Measurements from ENCODE around the gene DNAH3.
"Not testable (repeated sequence)": the region's sequence is repeated elsewhere in the genome, so short reads cannot be mapped to it uniquely, and the experiment has no call there.

Gene DNAH3

DNA sequence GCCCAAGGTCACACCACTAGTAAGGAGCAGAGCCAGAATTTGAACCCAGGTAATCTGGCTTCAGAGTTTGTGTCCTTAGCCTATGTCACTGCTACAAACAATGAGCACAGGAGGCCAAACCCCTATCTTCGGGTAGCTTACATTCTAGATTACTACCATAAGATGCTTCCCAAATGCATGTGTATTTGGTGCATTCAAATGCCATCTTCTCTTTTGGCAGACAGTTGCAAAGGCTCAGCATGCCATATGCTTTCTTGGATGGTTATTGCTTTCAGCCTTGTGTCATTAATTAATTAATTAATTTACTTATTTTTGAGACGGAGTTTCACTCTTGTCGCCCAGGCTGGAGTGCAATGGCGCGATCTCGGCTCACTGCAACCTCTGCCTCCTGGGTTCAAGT lies 80.7 kb downstream of the DNAH3 start:
- no peak for DNase-seq

- DNase-seq = no peak
Observed at GRCh38 chr16:21064203-21064602, 86.4 kb downstream of the DNAH3 start.

DNA sequence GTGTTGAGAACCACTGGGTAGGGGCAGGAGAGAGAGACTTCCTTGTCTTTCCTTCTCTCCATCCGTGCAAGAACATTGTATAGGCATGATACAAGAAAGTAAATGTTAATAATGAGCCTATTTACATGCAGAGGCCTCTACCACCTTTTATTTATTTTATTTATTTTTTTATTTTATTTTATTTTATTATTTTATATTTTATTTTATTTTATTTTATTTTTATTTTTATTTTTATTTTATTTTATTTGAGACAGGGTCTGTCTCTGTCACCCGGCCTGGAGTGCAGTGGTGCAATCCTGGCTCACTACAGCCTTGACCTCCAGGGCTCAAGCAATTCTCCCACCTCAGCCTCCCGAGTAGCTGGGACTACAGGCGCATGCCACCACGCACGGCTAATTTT lies 87.3 kb downstream of the DNAH3 start:
- DNase-seq = not testable (repeated sequence)

- no peak for DNase-seq
Observed at GRCh38 chr16:21060027-21060510, 90.6 kb downstream of the DNAH3 start.

GRCh38 chr16:21057875-21058274 lies 92.8 kb downstream of the DNAH3 start:
- DNase-seq = no peak

- peak; percentile 19 for DNase-seq
Observed at GRCh38 chr16:21056396-21056795, 94.2 kb downstream of the DNAH3 start.

GRCh38 chr16:21055738-21056137 lies 94.9 kb downstream of the DNAH3 start:
- DNase-seq = not testable (repeated sequence)

DNA sequence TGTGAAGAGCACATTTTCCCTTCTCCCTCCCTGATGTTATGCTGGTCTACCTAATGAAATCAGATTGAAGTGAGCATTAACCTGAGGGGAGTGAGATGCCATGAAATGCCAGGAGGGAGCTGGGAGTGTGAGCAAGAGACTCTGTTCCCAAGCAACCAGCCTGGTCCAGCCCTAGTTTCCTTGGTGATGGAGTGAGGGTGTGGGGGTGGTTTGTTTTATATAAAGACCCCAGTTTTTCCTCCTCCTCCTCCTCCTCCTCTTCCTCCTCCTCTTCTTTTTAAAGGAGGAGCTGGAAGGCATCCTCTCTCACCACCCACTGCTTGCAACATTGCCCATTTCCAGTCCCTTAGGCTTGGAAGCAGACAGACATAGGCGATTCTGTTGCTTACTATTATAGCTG lies 97.1 kb downstream of the DNAH3 start:
- DNase-seq = no peak

- DNase-seq = not testable (repeated sequence)
Observed at GRCh38 chr16:21048091-21048912, 102.3 kb downstream of the DNAH3 start.

GRCh38 chr16:21038197-21038596 lies 112.4 kb downstream of the DNAH3 start:
- DNase-seq = no peak

GRCh38 chr16:21037736-21038135 lies 112.9 kb downstream of the DNAH3 start:
- DNase-seq = no peak

GRCh38 chr16:21037168-21037567 lies 113.5 kb downstream of the DNAH3 start:
- DNase-seq = no peak

DNA sequence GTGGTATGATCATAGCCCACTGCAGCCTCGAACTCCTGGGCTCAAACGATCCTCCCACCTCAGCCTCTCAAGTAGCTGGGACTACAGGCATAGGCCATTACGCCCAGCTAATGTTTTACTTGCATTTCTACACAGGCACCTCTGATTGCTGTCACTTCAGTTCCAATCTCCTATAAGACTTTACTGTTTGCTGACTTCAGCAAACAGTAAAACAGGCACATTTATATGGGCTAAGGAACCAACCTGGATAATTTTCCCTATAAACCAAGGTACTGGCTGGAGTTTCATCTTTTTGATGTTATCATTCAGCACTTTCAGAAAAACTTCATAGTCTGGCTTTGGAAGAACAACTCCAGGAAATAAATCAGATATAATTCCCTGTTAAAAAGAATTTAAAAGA lies 114.2 kb downstream of the DNAH3 start:
- DNase-seq = no peak

- DNase-seq = peak; percentile 11
Observed at GRCh38 chr16:21033704-21034103, 116.9 kb downstream of the DNAH3 start.

GRCh38 chr16:21033264-21033663 lies 117.4 kb downstream of the DNAH3 start:
- no peak for DNase-seq

DNA sequence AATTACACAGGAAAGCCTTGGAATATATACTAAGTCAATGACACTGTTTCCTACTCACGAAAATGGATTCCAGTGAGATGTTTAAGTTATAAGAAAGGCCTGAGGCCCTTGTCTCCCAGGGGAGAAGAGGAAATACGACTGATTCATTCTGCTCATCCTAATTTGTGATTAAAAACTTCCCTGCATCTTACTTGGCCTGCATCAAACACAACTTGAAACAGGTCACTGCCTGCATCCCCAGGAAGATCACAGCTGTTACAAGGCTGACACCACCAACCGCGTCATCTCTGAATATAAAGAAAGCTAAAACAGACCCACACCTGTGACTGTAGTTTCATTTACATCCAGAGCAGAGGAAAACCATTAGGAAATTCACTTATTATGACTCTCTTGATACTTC lies 121.9 kb downstream of the DNAH3 start:
- DNase-seq = no peak

- DNase-seq = no peak
Observed at GRCh38 chr16:21026846-21027245, 123.8 kb downstream of the DNAH3 start.

DNA sequence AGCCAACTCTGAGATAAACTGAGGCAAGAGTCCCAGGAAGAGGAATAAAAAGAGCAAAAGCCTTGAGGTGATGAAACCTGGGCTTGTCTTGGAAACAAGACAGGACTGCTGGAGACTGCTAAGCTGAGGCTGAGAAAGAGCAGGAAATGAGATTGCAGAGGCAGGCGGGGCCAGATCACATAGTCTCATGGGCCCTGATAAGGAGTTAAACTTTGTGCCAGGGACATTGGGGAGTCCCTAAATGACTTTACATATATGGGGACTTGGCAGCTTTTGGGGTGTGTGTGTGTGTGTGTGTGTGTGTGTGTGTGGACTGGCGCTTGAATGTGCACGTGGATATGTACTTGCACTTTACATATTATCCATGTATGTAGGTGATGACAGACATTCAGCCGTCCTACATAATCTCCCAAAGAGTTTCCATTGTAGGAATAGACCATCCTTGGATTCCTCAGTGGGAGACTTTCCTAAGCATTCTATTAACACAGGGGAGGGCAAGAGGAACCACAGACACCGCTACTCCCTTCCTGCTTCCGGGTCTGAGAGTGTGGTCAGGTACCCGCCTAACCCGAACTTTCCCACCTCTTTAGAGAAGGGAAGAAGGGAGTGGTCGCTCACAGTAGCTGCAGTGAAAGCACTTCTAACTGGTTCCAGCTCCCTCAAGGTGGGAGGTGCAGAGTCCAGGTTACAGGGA lies 127.0 kb downstream of the DNAH3 start:
- DNase-seq = no peak

GRCh38 chr16:21021316-21021715 lies 129.3 kb downstream of the DNAH3 start:
- no peak for DNase-seq

GRCh38 chr16:21009815-21010214 lies 140.8 kb downstream of the DNAH3 start:
- no peak for DNase-seq

- DNase-seq = no peak
Observed at GRCh38 chr16:21005008-21005407, 145.6 kb downstream of the DNAH3 start.

DNA sequence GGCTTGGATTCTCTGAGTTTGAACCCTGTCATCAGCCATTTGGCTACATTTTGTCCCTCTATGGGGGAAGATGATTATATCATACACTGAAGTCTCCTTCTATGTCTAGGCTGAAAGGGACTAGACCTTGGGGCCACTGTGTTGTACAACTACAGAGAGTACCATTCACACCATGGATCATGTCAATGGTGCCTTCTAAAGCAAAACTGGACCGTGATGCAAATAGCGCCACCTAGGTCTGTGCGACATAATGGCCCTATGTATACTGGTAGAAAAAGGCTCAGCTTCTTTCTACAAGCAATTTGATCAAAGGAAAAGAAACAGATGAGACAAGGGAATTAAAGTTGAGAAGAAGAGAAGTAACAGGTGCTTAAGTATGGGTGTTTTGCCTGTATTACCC lies 149.4 kb downstream of the DNAH3 start:
- DNase-seq = no peak

DNA sequence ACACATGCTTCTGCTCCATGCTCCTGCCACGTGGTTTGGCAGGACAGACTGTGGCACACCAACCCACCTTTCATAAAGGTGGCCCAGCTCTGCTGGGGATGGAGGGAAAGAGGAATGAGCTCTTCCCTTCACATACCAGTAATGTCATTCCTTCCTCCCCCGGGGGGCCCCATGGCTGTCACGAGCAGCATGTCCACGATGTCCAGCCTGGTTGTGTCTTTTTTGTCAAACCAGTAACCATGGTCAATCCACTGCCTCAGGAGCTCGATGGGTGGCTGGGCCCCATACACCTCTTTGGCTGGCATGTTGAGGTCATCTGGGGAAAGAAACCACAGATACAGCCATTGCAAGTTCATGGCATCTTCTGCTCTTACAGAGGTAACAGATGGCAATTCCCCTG lies 153.5 kb downstream of the DNAH3 start:
- DNase-seq = no peak

- no peak for DNase-seq
Observed at GRCh38 chr16:20995711-20996110, 154.9 kb downstream of the DNAH3 start.

Data from NCI-H510A treated with DMSO at 0.1 percent for 48 hours (cell line).